Measurements from ENCODE around the gene IL2RA.

Gene IL2RA

DNA sequence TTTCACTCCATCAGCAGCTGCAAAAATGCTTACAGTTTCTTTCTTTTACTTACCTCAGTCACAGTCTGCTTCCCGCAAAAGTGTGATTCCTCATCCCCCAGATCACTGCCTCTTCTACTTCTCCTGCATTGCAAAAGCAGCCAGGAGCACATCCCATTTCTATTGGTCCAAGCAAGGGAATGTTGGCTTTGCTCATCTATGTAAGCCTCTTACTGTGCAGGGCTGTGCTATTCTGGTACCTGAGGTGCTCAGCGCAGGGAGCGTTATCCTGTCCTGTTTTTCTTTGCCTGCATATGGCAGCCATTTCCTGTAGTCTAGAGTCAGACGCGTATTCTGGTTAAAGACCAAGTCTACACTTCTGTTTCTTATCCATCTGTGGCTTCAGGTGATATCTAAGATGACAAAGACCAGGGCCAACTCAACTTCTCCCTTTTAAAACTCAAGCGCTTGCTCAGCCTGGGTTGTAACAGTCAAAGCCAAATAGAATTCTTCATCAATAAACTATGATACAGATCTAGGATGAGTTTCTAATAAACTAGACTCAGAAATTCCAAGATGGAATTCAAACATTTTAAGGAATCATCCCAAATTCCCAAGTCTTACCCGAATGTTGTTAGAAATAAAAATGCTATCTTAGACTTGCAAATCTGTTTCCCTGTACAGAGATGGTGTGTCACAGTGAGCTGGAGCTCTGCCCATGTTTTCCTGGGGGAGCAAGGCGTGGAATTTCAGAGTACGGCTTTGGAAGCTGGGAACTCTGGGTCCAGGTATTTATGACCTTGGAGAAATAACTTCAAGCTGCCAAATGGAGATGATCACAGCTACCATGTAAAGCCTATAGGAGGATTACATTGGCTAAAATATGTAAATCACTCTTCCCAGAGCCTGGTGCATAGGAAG, 20.6 kb upstream of the IL2RA start:
- DNase-seq, result no peak

GRCh38 chr10:6080417-6080973, 18.3 kb upstream of the IL2RA start:
- peak; percentile 18 for DNase-seq

DNA sequence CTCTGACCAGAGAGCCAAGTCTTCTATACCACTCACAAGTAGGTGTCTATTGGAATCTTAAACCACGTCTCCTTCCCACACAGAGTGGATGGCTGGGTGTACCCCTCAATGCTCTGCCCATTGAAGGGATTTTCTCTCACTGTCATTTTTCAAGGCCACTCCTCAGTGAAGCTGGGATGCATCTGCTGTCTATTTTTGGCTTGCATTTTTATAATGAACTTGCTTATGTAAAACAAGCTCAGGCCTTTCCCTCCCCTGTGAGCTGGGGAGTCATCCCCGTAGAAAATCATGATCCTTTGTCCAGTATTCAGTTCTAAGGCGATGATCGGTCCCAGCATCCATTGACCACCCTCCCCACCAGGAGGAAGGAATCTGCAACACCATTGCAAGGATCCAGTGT, 16.9 kb upstream of the IL2RA start:
- no peak for DNase-seq

DNA sequence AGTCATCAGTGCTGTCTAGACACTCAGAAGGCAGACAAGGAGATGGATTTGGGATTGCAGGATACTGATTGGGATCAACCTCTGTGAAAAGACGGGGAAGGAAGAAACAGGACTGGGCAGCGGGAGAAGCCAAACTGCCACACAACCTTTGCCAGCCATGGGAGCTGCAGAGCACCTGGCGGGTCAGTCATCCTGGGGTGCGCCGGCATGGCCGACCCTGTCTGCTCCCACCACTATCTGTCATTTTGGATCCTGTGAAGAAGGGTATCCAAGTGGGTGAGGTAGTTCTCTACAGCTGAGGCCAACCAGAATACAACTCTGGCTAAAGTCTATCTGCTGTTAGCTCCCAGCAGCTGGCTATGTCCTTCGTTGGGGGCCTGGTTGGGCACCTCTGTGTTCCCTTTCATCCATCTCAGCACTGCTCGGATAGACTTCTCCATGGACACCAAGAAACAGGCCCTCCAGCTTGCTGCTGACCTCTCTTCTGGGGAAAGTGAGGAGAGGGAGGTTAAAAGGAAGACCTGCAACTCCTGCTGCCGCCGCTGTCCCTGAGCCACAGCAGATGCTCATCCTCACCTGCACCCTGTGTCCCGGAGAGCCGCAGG, 15.0 kb upstream of the IL2RA start:
- no peak for DNase-seq

DNA sequence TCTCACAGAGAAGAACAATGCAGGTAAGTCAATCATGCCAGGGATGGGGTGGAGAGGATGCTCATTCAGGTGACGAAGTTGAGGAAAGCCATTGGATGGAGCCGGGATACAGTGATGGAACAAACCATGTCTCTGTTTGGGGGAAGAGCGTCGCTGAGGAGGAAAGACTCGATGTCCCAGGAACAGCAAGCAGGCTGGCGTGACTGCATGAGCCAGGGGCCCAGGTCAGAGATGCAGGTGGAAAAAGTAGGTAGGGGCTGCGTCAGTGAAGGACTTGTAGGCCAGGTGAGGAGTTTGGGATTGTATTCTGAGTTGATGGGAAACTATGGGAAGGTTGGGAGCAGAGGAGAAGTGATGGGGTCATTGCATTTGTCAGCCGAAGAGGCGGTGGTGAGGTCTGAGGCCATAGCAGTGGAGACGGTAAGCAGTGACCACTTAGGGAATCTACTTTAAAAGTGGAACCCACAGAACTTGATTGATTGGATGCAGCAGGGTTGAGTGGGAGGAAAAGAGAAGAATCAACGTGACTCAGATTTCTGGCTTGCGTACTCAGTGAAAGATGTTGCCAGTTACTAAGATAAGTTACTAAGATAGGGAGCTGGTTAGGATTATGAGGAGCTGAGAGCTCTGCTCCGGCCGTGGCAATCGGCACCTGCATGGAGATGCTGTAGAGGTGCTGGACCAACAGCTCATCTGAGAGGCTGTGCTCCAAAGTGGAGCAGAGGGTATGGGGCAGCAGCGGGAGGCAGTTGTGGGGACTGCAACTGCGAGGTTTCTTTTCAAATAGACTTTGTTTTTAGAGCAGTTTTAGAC, 12.5 kb upstream of the IL2RA start:
- peak; percentile 61 for DNase-seq

DNA sequence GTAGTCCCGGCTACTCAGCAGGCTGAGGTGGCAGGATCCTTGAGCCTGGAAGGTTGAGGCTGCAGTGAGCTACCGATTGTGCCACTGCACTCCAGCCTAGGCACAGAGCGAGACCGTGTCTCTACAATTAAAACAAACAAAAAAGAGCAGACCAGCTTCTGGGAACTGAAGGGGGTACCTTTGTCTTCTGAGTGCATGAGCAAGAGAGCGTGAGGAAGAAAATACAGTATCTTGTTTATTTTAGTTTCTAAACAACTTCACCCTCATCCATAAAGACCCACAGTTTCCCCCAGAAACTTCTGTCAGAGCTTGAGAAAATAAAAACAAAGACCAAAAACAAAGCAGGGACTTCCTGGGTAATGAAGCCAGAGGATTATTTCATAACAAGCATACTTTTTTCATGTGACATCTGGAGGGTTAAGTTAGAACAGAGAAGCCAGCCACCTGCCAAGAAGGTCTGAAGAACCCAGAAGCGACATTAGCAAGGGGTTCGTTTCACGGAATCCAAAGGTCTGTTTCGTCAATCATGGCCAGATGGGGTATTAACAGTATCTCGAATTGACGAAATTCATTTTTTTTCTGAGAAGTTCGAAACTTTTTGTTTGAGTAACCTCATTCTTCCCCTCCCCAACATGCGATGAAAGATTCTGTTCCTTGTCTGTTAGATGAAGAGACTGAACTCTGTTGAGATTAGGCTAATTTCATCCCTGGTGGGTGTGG, 10.2 kb upstream of the IL2RA start:
- peak; percentile 59 for DNase-seq

DNA sequence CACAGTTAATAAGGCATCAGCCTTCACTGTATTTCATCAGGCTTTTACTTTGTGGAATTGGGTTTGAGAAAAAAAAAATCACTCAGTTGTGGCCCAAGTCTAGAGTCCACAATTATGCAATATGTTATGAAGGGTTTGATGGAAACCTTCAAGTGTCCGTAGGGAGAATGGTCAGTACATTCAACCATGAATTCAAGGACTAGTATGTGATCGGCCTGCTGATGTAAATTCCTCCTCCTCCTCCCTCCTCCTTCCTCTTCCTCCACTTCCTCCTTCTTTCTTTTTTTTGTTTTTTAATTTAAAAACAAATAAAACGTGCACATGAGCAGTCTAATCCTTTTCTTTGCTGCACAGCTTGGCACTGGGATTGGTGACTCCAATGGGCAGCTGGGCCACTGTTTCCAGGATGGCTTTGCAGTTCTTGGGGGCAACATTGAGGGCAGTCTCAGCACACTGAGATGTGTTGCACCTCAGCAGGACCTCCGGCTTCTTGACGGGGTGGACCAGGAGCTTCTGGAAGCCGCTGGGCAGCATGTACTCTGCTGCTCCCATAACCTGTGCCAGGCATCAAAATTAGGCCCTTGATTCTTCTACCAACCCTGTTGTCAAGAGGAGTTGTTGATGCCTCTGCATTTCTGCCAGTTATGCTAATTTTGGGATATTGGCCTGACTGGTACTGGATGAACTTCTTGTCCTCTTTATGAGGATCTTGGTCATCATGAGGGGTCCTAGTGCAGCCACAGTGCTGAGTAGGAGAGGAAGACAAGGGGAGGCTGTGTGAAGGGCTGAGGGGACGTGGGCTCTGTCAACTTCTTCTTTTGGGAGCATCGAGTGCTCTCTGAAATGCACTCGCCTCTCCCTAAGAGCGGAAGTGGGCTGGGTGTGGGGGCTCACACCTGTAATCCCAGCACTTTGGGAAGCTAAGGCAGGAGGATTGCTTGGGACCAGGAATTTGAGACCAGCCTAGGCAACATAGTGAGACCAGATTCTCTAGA, 9.3 kb upstream of the IL2RA start:
- peak; percentile 56 for DNase-seq

DNA sequence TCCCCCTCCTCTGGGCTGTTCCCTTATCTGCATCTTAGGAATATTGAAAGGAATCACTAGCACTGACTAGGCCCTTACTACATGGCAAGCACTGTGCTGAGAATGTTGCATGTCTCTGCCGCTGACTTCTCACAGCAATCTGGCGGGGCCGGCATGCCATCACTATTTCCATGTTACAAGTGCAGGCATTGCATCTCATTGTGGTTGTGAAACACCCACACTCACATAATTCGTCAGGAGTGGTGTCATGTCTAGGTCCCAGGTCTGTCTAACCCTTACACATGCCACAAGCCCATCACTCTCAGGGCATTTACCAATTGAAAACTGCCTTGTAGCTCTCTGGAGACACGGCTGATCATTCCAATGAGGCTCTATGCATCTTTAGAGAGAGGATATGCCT, 8.5 kb upstream of the IL2RA start:
- DNase-seq, result peak; percentile 86

DNA sequence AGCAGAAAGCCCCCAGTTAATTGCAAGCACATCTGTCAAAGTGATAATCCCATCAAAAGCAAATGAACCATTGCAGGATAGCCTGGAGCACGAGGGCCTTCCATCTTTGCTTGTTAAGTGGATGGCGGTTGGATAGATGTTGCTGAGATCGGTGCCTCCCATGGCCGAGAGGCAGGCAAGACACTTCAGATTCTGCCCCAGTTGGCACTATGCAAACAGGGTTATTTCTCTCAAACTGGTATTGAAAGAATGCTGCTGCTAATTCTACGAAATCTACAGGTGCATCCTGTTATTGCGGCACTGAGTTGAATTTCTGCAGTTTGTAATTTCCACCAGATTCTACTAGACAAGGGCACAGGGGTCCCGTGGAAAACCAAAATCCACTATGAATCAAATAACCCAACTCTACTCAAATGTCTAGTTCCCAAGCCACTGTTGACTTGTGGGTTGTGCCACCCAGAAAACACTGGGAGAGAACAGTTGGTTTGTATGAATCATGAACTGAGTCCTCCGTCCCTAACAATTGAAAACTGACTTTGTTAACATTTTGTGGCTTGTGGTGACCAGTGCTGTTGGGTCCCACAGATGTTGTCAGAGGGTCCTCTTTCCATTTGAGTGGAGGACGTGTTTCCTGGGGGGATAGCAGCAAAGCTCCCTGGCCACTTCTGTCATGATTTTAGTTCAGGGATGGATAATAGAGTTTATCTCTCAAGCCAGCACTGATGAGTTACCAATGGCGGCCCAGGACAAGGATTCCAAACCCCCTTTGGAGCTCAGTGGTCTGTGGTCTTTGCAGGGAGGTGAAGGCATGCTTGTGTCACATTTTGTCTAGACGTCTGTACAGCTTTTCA, 7.1 kb upstream of the IL2RA start:
- peak; percentile 79 for DNase-seq

- peak; percentile 68 for DNase-seq
These were observed 6.3 kb upstream of the IL2RA start for GRCh38 chr10:6068422-6068821.

DNA sequence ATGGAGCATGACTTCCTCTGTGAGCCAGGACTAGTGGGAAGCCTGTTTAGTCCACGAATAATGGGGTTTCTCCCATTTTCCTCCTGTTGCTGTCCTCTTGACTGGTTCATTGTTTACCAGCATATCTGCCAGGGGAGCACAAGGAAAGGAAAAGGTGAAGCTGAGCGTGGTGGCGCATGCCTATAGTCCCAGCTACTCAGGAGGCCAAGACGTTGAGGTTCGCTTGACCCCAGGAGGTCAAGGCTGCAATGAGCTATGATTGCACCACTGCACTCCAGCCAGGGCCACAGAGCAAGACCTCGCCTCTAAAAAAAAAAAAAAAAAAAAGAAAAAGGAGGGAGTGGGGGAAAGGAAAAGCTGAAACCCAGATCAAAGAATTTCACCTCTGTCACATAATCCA, 5.8 kb upstream of the IL2RA start:
- peak; percentile 52 for DNase-seq

GRCh38 chr10:6067457-6067856, 5.3 kb upstream of the IL2RA start:
- peak; percentile 51 for DNase-seq

DNA sequence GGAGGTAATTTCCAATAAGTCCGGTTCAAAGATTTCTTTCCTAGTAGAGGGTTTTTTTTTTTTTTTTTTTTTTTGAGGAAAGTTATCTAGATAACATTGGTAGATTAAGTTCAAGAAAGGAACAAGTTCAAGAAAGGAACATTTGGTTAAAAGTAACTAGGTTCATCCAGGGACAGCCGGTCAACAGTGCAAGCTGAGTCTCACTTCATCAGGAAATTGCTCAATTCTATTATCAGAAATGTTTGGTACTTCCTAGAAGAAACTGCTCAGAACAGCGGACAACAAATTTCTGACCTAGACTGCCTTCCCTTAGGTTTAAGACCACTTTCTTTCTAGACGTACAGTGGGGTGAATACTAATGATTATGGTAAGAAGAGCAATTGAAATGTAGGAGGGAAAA, 3.7 kb upstream of the IL2RA start:
- DNase-seq, result peak; percentile 46

GRCh38 chr10:6065406-6065805, 3.2 kb upstream of the IL2RA start:
- peak; percentile 58 for DNase-seq

DNA sequence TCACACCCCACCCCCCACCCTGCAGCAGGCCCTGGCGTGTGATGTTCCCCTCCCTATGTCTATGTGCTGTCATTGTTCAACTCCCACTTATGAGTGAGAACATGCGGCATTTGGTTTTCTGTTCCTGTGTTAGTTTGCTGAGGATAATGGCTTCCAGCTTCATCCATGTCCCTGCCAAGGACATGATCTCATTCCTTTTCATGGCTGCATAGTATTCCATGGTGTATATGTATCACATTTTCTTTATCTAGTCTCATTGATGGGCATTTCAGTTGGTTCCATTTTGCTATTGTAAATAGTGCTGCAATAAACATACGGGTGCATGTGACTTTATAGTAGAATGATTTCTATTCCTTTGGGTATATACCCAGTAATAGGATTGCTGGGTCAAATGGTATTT, 2.6 kb upstream of the IL2RA start:
- DNase-seq, result peak; percentile 23

DNA sequence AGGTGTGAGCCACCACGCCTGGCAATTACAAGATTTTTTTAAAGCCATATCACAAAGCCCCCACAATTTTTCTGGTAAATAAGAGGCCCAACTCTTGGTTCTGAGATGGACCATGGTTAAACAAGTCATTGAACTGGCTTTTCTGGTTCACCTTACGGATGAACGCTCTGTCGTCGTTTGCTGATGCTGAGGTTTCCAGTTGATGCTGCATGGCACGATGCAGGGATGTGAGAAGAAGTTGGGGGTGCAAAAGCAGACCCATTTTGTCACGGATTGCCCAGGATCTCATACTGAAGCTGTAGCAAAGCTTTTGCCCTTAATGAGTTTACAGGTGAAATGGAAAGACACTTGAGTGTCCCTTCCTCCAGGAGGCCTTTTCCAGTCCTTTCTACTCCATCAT, 2.0 kb upstream of the IL2RA start:
- DNase-seq, result peak; percentile 50

DNA sequence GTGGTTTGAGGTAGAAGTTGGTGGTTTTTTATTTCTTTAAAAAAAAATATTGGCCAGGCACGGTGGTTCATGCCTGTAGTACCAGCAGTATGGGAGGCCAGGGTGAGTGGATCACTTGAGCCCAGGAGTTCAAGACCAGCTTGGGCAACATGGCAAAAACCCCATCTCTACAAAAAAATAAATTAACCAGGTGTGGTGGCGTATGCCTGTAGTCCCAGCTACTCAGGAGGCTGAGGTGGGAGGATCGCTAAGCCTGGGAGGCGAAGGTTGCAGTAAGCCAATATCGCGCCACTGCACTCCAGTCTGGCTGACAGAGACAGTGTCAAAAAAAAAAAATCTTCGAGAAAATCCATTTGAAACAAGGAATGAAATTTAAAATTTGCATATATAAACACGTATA, 1.1 kb downstream of the IL2RA start:
- DNase-seq, result peak; percentile 67

GRCh38 chr10:6059506-6059905, 2.7 kb downstream of the IL2RA start:
- peak; percentile 70 for DNase-seq

DNA sequence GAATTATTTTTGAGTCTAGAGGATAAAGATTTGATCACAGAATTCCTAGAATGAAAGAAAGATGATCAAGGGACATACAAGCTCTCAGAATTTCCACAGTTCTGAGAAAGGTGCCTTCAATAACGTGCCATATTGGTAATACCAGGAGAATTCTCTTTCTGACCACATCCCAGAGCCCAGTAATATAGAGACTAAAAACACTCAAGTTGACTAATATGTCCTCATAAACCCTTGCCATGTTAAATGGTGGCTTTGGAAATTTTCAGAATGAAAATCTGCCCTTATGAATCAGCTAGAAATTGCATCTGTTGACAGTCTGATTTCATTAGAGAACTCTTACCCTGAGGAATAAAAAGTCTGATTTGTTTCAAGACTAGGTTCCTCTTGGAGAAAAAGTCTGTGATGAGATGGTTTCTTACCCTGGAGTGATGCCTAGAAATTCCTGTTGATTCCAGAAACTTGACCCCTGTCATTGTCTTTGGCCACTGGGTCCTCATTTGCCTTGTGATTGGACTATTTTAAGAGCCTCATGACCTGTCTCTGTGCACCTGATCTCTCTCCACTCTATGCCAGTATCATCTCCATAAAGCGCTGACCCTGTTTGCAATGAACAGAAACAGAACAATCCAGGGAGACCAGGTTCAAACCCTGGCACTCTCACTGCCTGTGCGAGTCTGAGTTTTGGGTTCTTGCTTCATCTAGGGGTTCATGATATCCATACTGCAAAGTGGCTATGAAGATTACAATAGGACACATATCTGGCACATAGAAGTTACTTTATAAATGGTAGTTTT, 3.3 kb downstream of the IL2RA start:
- DNase-seq, result peak; percentile 74
